HG03060 (cell line): ENCODE data around the gene FUT4.
"Not testable (repeated sequence)": the region's sequence is repeated elsewhere in the genome, so short reads cannot be mapped to it uniquely, and the experiment has no call there.

Experiments used
- ATAC-seq: cut with Tn5 transposase; IDR thresholded peaks from one replicate; pipeline ENCODE4 v1.9.1; 2021; ENCODE audit warnings: low read depth, moderate number of reproducible peaks; ENCODE audit not compliant: unreplicated experiment

Gene FUT4

GRCh38 chr11:94532211-94532610 is 11.5 kb upstream of the FUT4 start:
- no peak for ATAC-seq

GRCh38 chr11:94533206-94533605 is 10.5 kb upstream of the FUT4 start:
- no peak for ATAC-seq

- ATAC-seq, result no peak
Observed at GRCh38 chr11:94533696-94534630, 9.8 kb upstream of the FUT4 start.

- no peak for ATAC-seq
Observed at GRCh38 chr11:94536386-94536785, 7.3 kb upstream of the FUT4 start.

DNA sequence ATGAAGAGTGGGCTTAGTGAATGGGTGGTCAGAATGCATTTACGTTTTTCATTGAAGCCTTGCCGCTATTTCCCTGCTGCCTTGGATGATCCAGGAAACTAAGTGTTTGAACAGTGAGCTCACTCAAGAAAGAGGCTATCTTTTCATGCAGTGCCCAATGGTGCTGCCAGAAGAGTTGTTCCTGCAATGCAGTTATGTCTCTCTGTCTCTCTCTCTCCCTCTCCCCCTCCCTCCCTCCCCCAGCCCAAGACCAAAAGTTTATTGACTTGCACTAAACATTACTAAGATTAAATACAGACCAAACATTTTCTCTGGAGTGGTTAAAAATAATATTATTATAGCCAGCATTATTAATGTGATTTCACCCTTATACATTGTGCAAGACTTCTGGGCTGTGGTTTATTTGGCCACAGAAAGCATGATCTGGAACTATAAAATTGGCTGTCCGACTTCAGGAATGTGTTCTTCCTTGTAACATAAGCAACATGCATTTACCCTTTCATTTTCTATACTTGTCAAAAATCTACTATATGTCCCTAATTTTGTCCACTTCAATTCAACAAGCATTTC is 6.6 kb upstream of the FUT4 start:
- ATAC-seq, result no peak

GRCh38 chr11:94539420-94539819 is 4.3 kb upstream of the FUT4 start:
- no peak for ATAC-seq

DNA sequence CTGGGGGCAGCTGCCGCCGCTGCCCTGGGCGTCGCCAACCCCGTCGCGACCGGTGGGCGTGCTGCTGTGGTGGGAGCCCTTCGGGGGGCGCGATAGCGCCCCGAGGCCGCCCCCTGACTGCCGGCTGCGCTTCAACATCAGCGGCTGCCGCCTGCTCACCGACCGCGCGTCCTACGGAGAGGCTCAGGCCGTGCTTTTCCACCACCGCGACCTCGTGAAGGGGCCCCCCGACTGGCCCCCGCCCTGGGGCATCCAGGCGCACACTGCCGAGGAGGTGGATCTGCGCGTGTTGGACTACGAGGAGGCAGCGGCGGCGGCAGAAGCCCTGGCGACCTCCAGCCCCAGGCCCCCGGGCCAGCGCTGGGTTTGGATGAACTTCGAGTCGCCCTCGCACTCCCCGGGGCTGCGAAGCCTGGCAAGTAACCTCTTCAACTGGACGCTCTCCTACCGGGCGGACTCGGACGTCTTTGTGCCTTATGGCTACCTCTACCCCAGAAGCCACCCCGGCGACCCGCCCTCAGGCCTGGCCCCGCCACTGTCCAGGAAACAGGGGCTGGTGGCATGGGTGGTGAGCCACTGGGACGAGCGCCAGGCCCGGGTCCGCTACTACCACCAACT is 1.0 kb downstream of the FUT4 start:
- no peak for ATAC-seq

- no peak for ATAC-seq
Observed at GRCh38 chr11:94545264-94546161, 1.8 kb downstream of the FUT4 start.

DNA sequence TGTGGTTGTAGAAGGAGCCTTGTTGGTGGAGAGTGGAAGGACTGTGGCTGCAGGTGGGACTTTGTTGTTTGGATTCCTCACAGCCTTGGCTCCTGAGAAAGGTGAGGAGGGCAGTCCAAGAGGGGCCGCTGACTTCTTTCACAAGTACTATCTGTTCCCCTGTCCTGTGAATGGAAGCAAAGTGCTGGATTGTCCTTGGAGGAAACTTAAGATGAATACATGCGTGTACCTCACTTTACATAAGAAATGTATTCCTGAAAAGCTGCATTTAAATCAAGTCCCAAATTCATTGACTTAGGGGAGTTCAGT is 2.4 kb downstream of the FUT4 start:
- ATAC-seq, result no peak

DNA sequence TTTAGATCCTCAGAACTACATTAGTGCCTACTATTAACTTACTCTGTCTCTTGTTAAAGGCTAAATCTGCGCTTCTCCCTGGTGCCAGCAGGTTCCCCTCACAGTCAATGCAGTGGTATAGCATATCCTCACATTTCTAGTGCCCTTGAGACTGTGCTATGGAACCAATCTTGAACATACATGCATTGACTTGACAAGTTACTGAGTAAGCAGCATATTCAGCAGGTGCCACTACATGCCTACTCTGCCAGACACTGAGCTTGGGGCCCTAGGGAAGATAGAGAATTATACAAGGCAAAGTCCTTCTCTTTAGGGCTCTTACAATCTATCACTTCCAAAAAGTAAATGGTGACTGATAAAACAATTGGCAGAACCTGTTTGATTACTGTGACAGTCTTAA is 3.2 kb downstream of the FUT4 start:
- no peak for ATAC-seq

DNA sequence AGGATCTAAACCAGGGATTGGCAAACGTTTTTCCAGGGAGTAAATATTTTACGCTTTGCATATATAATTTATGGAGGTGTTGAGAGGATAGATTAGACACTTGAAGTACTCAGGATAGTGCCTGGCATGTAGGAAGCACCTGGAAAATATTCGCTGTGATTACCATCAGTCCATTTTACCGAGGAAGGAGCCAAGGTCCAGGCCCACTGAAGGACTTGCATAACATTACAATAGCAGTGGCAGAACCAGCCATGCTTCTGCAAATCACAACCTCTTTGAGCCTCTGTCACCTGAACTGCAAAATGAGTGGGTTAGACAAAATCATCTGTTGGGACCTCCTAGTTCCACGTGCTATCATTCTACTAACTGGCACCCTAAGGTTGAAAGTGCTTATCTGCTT is 5.4 kb downstream of the FUT4 start:
- no peak for ATAC-seq

DNA sequence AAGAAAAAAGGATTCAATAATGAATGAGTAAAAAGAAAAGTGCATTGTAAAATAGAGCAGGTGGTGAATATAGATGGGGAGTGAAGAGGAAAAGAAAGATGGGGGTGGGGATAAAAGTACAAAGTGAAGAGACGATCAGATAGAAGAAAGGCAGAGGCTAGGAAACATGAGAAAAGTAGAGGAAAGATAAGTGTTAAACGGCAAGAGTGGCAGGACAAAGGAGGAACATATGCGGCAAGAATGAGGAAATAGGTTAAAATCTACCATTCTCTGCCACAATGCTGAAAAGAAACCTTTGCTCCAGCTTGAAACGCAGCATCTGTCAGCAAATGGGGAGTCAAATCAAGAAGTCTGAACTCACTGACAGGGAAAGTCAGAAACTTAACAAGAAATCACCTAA is 6.8 kb downstream of the FUT4 start:
- no peak for ATAC-seq

- no peak for ATAC-seq
Observed at GRCh38 chr11:94553938-94554337, 10.2 kb downstream of the FUT4 start.

DNA sequence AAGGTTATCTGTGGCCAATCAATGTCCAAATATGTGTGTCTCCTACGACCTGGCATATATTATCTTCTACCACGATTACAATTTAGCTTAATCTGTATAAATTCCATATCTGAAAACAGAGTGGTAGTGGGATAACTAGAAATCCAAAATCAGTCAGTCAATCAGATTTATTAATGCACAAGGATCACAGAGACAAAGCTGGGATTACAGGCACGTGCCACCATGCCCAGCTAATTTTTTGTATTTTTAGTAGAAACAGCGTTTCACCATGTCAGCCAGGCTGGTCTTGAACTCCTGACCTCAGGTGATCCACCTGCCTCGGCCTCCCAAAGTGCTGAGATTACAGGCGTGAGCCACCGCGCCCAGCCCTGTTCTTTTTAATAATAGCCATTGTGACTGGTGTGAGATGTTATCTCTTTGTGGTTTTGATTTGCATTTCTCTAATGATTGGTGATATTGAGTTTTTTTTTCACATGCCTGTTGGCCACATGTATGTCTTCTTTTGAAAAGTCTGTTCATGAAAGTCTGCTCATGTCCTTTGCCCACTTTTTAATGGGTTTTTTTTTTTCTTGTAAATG is 12.1 kb downstream of the FUT4 start:
- ATAC-seq, result not testable (repeated sequence)

- ATAC-seq, result no peak
Observed at GRCh38 chr11:94557421-94557820, 13.7 kb downstream of the FUT4 start.

GRCh38 chr11:94557992-94558391 is 14.3 kb downstream of the FUT4 start:
- ATAC-seq, result no peak

GRCh38 chr11:94558468-94558867 is 14.7 kb downstream of the FUT4 start:
- no peak for ATAC-seq

DNA sequence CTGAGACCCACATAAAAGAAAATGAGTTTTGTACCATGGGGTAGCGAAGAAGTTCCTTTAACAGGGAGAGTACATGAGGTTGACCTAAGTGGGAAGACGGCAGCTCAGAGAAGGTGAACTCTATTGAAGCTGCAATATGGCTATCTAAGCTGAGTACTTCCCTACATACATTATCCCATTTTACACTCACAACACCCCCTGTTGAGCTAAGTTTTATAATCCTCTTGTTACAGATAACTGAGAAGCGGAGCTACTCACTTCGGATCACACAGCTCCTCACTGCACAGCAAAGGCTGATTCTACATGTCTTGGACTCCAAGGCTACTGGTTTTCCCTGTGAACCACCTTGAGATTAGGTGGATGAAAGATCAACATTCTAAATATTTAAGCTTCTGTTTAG is 15.2 kb downstream of the FUT4 start:
- no peak for ATAC-seq

DNA sequence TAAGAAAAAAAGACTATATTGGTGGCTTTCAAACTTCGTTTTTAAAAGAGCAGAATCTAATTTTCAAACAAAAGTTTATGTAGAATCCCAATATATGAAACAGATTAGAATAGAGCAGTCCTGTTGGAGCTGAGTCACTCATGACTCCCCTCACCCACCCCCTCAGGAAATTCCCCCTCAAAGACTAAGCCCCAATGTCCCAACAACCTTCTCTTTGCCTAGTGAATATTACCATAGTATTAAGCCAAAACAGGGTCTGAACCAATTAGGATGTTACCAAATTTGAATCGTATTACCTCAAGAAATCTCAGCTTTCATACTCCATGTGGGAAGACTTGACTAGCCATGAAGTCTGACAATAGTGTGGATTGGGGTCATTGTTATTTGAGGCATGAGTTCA is 15.6 kb downstream of the FUT4 start:
- no peak for ATAC-seq

- no peak for ATAC-seq
Observed at GRCh38 chr11:94560834-94561233, 17.1 kb downstream of the FUT4 start.
